GM12891 (cell line): ENCODE data around the gene GUCY1A1.

Source experiments
- PAX5 ChIP-seq: IDR thresholded peaks from 2 replicates; pipeline ENCODE4 v1.6.1; 2011; ENCODE audit warnings: low read length, moderate library complexity, mild to moderate bottlenecking; ENCODE audit not compliant: insufficient read depth, severe bottlenecking
- POLR2A ChIP-seq: IDR thresholded peaks from 2 replicates; pipeline ENCODE4 v1.6.1; 2011; ENCODE audit warnings: low read depth, low read length, control low read depth

GRCh38 chr4:155624478-155624877 is 42.2 kb upstream of the GUCY1A1 start:
- no peak for TF ChIP-seq POLR2A
- TF ChIP-seq PAX5 = no peak
